RWPE1 (cell line): ENCODE measurements around the gene SAA1.

Experiments used
- CTCF ChIA-PET: fragments of 350-600 bp; sonication (Branson Sonifier 250); formaldehyde crosslinking; extraction: SDS; loops from one replicate; lab custom pipeline; 2021; lab: Yijun Ruan, JAX
- POLR2A ChIA-PET: fragments of 400-600 bp; formaldehyde crosslinking; extraction: SDS; loops from one replicate; lab custom pipeline; 2020; ENCODE audit warnings: antibody characterized with exemption; ENCODE audit not compliant: low non-redundant PET; lab: Yijun Ruan, JAX
- DNase-seq: peaks from one replicate; pipeline ENCODE4 v3.0.0; 2012; ENCODE audit warnings: low spot score
- H3K27ac ChIP-seq: fragments of 450-650 bp; 2 replicates; pipeline ENCODE4 v1.5.1; 2017
- TF ChIP-seq, protein P1 (sequence below): fragments of 450-650 bp; conservative IDR thresholded peaks from 2 replicates; pipeline ENCODE4 v1.5.1; 2017; ENCODE audit warnings: low read depth, mild to moderate bottlenecking

Gene SAA1

DNA sequence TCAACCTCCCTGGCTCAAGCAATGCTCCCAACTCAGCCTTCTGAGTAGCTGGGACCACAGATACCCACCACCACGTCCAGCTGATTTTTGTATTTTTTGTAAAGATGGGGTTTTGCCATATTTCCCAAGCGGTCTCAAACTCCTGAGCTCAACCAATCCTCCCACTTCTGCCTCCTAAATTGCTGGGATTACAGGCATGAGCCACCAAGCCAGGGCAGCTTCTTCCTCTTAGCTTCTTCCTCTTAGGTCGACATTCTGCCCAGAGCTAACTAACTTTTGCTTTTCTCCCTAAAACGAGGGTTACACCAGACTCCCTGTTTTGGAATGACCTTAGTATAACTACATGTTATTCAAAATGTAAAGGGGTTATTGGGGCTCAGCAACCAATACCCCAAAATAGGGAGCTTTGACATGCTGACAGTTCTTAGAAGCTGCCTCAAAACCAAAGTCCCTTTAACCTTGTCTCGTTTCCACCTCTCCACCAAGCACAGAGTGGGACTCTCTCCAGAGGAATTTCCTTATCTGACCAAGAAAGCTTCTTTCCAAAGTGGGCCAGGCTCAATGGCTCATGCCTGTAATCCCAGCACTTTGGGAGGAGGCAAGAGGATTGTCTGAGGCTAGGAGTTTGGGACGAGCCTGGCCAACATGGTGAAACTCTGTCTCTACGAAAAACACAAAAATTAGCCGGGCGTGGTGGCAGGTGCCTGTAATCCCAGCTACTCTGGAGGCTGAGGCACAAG, 48.9 kb downstream of the SAA1 start:
- no peak for DNase-seq
- TF ChIP-seq, protein P1, sequence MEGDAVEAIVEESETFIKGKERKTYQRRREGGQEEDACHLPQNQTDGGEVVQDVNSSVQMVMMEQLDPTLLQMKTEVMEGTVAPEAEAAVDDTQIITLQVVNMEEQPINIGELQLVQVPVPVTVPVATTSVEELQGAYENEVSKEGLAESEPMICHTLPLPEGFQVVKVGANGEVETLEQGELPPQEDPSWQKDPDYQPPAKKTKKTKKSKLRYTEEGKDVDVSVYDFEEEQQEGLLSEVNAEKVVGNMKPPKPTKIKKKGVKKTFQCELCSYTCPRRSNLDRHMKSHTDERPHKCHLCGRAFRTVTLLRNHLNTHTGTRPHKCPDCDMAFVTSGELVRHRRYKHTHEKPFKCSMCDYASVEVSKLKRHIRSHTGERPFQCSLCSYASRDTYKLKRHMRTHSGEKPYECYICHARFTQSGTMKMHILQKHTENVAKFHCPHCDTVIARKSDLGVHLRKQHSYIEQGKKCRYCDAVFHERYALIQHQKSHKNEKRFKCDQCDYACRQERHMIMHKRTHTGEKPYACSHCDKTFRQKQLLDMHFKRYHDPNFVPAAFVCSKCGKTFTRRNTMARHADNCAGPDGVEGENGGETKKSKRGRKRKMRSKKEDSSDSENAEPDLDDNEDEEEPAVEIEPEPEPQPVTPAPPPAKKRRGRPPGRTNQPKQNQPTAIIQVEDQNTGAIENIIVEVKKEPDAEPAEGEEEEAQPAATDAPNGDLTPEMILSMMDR = no peak
- CTCF ChIA-PET = interaction anchor here (0.8 kb wide), 1 partner anchor 80 kb away, joined by 3 read pairs; no protein-coding TSS in a partner anchor
- no peak overlapping the region for H3K27ac ChIP-seq
- POLR2A ChIA-PET = no interaction called here

DNA sequence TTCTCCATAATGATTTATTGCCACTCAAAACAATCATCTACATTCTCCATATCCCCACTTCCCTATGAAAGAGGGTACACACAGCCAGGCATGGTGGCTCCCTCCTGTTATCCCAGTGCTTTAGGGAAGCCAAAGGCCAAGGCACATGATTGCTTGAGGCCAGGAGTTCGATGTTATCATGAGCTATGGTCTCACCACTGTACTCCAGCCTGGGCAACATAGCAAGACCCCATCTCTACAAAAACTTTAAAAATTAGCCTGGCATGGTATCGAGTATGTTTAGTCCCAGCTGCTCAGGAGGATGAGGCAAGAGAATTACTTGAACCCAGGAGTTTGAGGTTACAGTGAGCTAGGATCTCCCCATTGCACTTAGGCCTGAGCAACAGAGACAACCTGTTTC, 49.8 kb downstream of the SAA1 start:
- ChIA-PET CTCF (no interaction called here), POLR2A (no interaction called here)
- TF ChIP-seq, protein P1 = no peak
- no peak overlapping the region for H3K27ac ChIP-seq
- no peak for DNase-seq

DNA sequence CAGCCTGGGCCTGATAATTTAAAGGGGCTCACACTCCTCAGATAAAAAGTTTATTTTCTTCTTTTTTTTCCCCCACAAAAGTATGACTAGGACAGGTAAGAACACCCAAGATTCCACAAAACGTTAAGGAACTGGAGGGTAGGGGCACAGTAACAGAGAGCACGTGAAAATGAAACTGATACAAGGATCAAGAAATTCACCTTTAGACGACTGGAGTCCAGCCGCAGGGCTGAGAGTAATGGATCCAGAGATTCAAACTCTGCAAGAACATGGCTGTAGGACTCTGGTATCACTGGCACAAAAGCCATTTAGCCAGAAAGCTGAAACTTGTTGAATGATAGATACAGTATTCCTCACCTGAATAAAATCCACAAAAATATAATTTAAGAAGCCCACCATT, 51.5 kb downstream of the SAA1 start:
- CTCF ChIA-PET = no interaction called here
- TF ChIP-seq, protein P1 = no peak
- POLR2A ChIA-PET = no interaction called here
- no peak for DNase-seq
- no peak overlapping the region for H3K27ac ChIP-seq
